Kidney epithelial cell (primary cell): ENCODE results near the gene UGT1A4. TPM values are rescaled to one million over a fixed set of nuclear protein-coding genes. Genes with fewer than 3 reads are reported as not detected.
A peak's percentile ranks its signal among the peaks of the same experiment; 100 is the strongest.
"Not testable (repeated sequence)": the region's sequence is repeated elsewhere in the genome, so short reads cannot be mapped to it uniquely, and the experiment has no call there.

Experiments used
- DNase-seq: peaks from one replicate; pipeline ENCODE4 v3.0.0-alpha.2; 2010; ENCODE audit warnings: low read depth
- H3K27me3 ChIP-seq: 2 replicates; pipeline ENCODE4 v1.6.0; 2011; ENCODE audit warnings: low read length; ENCODE audit not compliant: control insufficient read depth, insufficient read depth
- H3K36me3 ChIP-seq: 2 replicates; pipeline ENCODE4 v1.5.1; 2011; ENCODE audit warnings: low read length; ENCODE audit not compliant: control insufficient read depth, insufficient read depth
- H3K4me3 ChIP-seq: 2 replicates; pipeline ENCODE4 v1.5.1; 2011; ENCODE audit warnings: low read depth, mild to moderate bottlenecking, control low read depth, low read length
- total RNA-seq: library from RNA; depleted of rRNA; stranded (reverse); fragments of >200 nt; gene quantifications from 2 replicates; pipeline ENCODE4 v1.2.3, GENCODE V29; 2015
- TF ChIP-seq, protein P1 (sequence below): IDR thresholded peaks from 2 replicates; pipeline ENCODE4 v1.5.1; 2011; ENCODE audit warnings: mild to moderate bottlenecking, moderate library complexity, low read length, control low read depth, inconsistent platforms; ENCODE audit not compliant: insufficient read depth, poor library complexity, severe bottlenecking

The UGT1A4 gene
- total RNA-seq, 1 donor from 2014 or later: not detected

DNA sequence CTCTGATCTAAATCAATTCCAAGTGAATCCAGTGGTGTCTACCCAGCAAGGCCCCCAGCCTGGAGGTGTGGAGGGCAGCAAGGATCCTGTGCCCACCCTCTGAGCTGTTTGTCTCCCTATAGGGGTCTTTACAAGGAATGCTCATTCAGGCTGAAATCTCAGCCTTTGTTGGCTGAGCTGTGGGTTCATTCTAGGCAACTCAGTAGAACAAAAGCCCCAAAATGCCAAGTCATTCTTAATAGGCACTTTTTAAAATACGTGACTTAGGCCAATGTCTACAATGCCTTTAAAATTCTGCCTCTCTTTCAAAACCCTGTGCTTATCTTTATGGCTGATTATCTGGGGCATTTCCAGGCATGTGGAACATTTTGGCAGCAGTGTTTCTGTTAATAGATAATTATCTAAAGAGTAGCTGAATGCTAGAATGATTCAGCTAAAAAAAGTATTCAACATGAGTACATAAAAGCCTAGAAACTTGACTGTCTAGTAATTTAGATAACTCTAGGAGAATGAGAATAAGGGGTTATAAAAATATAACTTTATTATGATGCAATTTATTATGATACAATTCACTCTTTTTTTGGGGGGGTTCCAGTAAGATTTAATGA lies 18.4 kb upstream of the UGT1A4 start:
- no peaks in the 10 kb centered on the region for H3K36me3 ChIP-seq
- no peaks in the 10 kb centered on the region for H3K27me3 ChIP-seq
- TF ChIP-seq, protein P1, sequence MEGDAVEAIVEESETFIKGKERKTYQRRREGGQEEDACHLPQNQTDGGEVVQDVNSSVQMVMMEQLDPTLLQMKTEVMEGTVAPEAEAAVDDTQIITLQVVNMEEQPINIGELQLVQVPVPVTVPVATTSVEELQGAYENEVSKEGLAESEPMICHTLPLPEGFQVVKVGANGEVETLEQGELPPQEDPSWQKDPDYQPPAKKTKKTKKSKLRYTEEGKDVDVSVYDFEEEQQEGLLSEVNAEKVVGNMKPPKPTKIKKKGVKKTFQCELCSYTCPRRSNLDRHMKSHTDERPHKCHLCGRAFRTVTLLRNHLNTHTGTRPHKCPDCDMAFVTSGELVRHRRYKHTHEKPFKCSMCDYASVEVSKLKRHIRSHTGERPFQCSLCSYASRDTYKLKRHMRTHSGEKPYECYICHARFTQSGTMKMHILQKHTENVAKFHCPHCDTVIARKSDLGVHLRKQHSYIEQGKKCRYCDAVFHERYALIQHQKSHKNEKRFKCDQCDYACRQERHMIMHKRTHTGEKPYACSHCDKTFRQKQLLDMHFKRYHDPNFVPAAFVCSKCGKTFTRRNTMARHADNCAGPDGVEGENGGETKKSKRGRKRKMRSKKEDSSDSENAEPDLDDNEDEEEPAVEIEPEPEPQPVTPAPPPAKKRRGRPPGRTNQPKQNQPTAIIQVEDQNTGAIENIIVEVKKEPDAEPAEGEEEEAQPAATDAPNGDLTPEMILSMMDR: no peak
- peak; percentile 57 for DNase-seq
- no peak overlapping the region for H3K4me3 ChIP-seq

DNA sequence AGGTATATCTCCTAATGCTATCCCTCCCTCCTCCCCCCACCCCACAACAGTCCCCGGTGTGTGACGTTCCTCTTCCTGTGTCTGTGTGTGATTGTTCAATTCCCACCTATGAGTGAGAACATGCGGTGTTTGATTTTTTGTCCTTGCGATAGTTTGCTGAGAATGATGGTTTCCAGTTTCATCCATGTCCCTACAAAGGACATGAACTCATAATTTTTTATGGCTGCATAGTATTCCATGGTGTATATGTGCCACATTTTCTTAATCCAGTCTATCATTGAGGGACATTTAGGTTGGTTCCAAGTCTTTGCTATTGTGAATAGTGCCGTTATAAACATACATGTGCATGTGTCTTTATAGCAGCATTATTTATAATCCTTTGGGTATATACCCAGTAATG lies 17.7 kb upstream of the UGT1A4 start:
- not testable (repeated sequence) for H3K36me3 ChIP-seq, H3K4me3 ChIP-seq, DNase-seq, H3K27me3 ChIP-seq

DNA sequence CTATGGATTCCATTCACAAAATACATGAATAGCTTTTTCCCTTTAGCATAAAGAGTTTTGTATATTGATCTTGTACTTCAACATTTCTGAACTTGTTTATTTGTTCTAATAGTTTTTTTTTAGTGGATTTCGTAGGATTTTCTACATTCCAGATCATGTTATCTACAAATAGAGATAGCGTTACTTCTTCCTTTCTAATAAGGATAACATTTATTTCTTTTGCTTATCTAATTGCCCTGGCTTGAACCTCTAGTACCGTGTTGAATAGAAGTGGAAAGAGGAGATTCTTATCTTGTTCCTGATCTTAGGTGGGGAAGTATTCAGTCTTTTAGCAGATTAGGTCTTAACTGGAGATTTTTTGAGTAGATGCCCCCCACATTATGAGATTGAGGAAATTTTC lies 16.3 kb upstream of the UGT1A4 start:
- Histone ChIP-seq H3K27me3 (no peaks in the 10 kb centered on the region), H3K36me3 (no peaks in the 10 kb centered on the region), H3K4me3 (no peak overlapping the region)
- TF ChIP-seq, protein P1: no peak
- no peak for DNase-seq

DNA sequence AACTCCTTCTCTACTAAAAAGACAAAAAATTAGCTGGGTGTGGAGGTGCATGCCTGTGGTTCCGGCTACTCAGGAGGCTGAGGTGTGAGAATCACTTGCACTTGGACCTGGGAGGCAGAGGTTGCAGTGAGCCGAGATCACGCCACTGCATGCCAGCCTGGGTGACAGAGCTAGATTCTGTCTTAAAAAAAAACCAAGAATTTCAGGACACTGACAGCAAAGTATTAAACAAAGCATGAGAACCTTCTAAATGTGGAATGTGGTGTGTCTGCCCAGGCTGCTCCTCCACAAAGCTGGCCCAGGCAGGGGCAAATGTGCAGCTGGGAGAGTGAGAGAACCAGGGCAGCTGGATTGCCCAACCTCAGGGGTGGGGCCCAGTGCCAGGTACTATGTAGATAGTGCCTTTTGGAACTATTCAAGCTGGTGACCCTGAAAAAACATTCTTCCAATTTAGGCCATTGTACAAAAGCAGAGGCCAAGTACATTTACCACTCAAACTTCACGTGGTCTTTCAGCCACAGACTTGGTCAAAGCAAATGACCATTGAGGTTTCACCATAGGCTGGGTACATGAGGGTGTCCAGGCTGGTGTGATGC lies 12.5 kb upstream of the UGT1A4 start:
- TF ChIP-seq, protein P1: no peak
- peak; percentile 32 for DNase-seq

DNA sequence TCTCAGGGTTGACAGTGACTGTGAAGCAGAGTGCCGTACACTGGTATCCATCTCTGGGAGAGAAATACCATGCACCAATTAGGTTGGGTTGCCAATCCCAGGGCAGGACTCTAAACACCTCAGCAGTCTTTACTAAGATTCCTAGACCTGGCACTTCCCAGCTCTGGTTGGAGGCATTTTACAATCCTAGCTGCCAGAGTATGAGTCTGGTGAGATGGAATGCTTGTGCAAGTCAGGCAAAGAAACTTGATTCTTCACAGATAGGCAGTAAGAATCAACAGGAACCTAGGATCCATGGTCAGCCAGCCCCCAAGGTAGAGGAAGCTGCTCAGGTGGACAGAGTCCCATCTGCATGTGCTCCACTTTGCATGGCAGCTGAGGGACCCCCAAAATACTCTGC lies 11.8 kb upstream of the UGT1A4 start:
- Histone ChIP-seq H3K4me3 (no peak overlapping the region), H3K36me3 (no peaks in the 10 kb centered on the region), H3K27me3 (no peaks in the 10 kb centered on the region)
- TF ChIP-seq, protein P1: no peak
- peak; percentile 53 for DNase-seq

More for the DNA sequence above, 12.5 kb upstream of the UGT1A4 start:
- no peak overlapping the region for H3K4me3 ChIP-seq
- no peaks in the 10 kb centered on the region for H3K36me3 ChIP-seq
- no peaks in the 10 kb centered on the region for H3K27me3 ChIP-seq

DNA sequence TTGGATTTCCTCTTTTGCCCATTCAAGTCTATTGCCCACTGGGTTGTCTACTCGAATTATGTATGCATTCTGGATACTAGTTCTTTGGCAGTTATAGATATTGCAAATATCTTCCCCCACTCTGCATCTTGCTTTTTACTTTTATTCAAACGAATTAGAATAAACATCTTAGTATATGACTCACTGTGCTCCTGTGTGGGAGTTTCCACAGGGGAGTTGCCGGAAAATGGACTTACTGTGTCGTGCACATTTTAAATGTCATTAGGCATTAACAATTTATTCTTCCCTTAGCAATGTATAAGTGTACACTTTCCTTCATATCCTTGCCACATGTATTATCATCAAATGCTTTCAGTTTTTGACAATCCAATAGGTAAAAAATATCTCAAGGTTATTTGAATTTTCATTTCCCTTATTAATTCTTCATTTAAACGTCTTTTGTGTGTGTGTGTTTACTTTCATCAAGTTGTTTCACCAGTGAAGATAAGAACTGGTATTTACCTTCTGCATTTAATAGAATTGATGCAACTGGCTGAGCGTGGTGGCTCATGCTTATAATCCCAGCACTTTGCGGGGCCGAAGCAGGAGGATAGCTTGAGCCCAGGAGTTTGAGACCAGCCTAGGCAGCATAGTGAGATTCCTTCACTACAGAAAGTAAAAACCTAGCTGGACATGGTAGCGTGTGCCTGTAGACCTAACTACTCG lies 10.4 kb upstream of the UGT1A4 start:
- H3K4me3 ChIP-seq: no peak overlapping the region
- H3K27me3 ChIP-seq: no peaks in the 10 kb centered on the region
- no peak for DNase-seq
- no peaks in the 10 kb centered on the region for H3K36me3 ChIP-seq
- TF ChIP-seq, protein P1: no peak
